ENCODE measurements around the gene HAPLN2. TPM values are rescaled to one million over a fixed set of nuclear protein-coding genes. Genes with fewer than 3 reads are reported as not detected.

HAPLN2 gene
- total RNA-seq, 1 experiment from 2014 or later, result 0.21 TPM

GRCh38 chr1:156643049-156643777, 24.0 kb downstream of the HAPLN2 start:
- POLR2A ChIA-PET, result no interaction called here

GRCh38 chr1:156643778-156644092, 24.5 kb downstream of the HAPLN2 start:
- intact Hi-C loops (cut with micrococcal nuclease; ENCODE audit: unreplicated experiment) (no loop called here), in situ Hi-C loops (cut with HindIII; ENCODE audit: low pct_unique_long_range_greater_than_20kb, low sequenced_read_pairs) (no loop called here)
- CTCF ChIA-PET, result interaction anchor here (0.5 to 0.9 kb wide), 2 partner anchors 12 to 30 kb away, joined by 4 to 6 read pairs; no protein-coding TSS in a partner anchor
- TF ChIP-seq CTCF (IDR thresholded peaks at IDR 0.05) (no peak), POLR2AphosphoS5 (IDR thresholded peaks at IDR 0.05; ENCODE audit: low read depth, low read length) (no peak), REST (IDR thresholded peaks at IDR 0.05; ENCODE audit: insufficient read depth in 1 of 2, low read depth in 2 of 2, low read length in 1 of 2) (no peak), TCF7L2 (IDR thresholded peaks at IDR 0.05; ENCODE audit: low read depth, low read length) (no peak), SIN3A (IDR thresholded peaks at IDR 0.05; ENCODE audit: borderline replicate concordance, insufficient read depth, low read depth, low read length) (no peak)
- POLR2A ChIA-PET, result no interaction called here
- H3K4me1 ChIP-seq (ENCODE audit: control insufficient read depth, insufficient read depth, low read length), result peaks cover 16% of the 10 kb centered on the region
- no peaks in the 10 kb centered on the region for H3K36me3 ChIP-seq (ENCODE audit: control insufficient read depth, insufficient read depth, low read length)
- ATAC-seq, result no peak
- H3K4me3 ChIP-seq (ENCODE audit: low read depth in 2 of 2, low read length in 2 of 2), result no peak overlapping the region
- H3K27ac ChIP-seq (ENCODE audit: low read length), result no peak overlapping the region
- H3K27me3 ChIP-seq (ENCODE audit: control insufficient read depth, insufficient read depth, low read length), result no peaks in the 10 kb centered on the region
- no TSS peak for BruUV-seq (replicated peaks)
- no peaks in the 10 kb centered on the region for H3K9me3 ChIP-seq (ENCODE audit: control insufficient read depth, insufficient read depth, low read depth, low read length)
- no peak for DNase-seq (ENCODE audit: low read depth, low spot score)

More at GRCh38 chr1:156643049-156643777, 24.0 kb downstream of the HAPLN2 start:
- intact Hi-C loops (cut with micrococcal nuclease; ENCODE audit: unreplicated experiment) (no loop called here), in situ Hi-C loops (cut with HindIII; ENCODE audit: low pct_unique_long_range_greater_than_20kb, low sequenced_read_pairs) (no loop called here)
- CTCF ChIA-PET, result interaction anchor here (0.5 to 0.9 kb wide), 2 partner anchors 12 to 29 kb away, joined by 4 to 6 read pairs; no protein-coding TSS in a partner anchor
- no peak for ATAC-seq
- Histone ChIP-seq H3K27ac (ENCODE audit: low read length) (no peak overlapping the region), H3K36me3 (ENCODE audit: control insufficient read depth, insufficient read depth, low read length) (no peaks in the 10 kb centered on the region), H3K4me1 (ENCODE audit: control insufficient read depth, insufficient read depth, low read length) (peaks cover 22% of the 10 kb centered on the region), H3K27me3 (ENCODE audit: control insufficient read depth, insufficient read depth, low read length) (no peaks in the 10 kb centered on the region), H3K9me3 (ENCODE audit: control insufficient read depth, insufficient read depth, low read depth, low read length) (no peaks in the 10 kb centered on the region), H3K4me3 (ENCODE audit: low read depth in 2 of 2, low read length in 2 of 2) (no peak overlapping the region)
- no peak for TF ChIP-seq CTCF (IDR thresholded peaks at IDR 0.05)
- TF ChIP-seq SIN3A (IDR thresholded peaks at IDR 0.05; ENCODE audit: borderline replicate concordance, insufficient read depth, low read depth, low read length), result no peak
- TF ChIP-seq TCF7L2 (IDR thresholded peaks at IDR 0.05; ENCODE audit: low read depth, low read length), result no peak
- TF ChIP-seq POLR2AphosphoS5 (IDR thresholded peaks at IDR 0.05; ENCODE audit: low read depth, low read length), result no peak
- no peak for TF ChIP-seq REST (IDR thresholded peaks at IDR 0.05; ENCODE audit: insufficient read depth in 1 of 2, low read depth in 2 of 2, low read length in 1 of 2)
- no TSS peak for BruUV-seq (replicated peaks)
- DNase-seq (ENCODE audit: low read depth, low spot score), result no peak
